Right renal pelvis (tissue), 4 donors: Measurements from ENCODE around the gene FAM180A. TPM values are rescaled to one million over a fixed set of nuclear protein-coding genes. Genes with fewer than 3 reads are reported as not detected.
"Not testable (repeated sequence)": the region's sequence is repeated elsewhere in the genome, so short reads cannot be mapped to it uniquely, and the experiment has no call there.

ENCODE experiments used
- DNase-seq, 4 donors: peaks; one replicate each; pipeline ENCODE4 v3.0.0-alpha.2; 2013; ENCODE audit warnings: low read depth in 4 of 4, low spot score in 3 of 4, missing footprints in 1 of 4
- polyA plus RNA-seq, 4 donors: library from polyadenylated mRNA; unstranded; fragments of 120-200 nt; gene quantifications; one replicate each; pipeline ENCODE4 v1.2.1, GENCODE V29; 2013; ENCODE audit not compliant: insufficient read length in 4 of 4

FAM180A gene
- under 1 TPM in 1 of 4 donors, not detected in 3; 0.06 TPM for polyA plus RNA-seq

- DNase-seq, result no peak
Measured at GRCh38 chr7:135748770-135749169, at the start of gene FAM180A. TSS of gene FAM180A (minus strand) at chr7:135748813. CDS start at chr7:135748580, 233 bp downstream.

GRCh38 chr7:135798095-135798494 is 49.5 kb upstream of the FAM180A start:
- DNase-seq, result no peak

- DNase-seq, result no peak
Measured at GRCh38 chr7:135795846-135796570, 47.4 kb upstream of the FAM180A start.

- no peak for DNase-seq
Measured at GRCh38 chr7:135793841-135794240, 45.2 kb upstream of the FAM180A start.

GRCh38 chr7:135792866-135793265 is 44.3 kb upstream of the FAM180A start:
- no peak for DNase-seq

- no peak for DNase-seq
Measured at GRCh38 chr7:135792363-135792668, 43.7 kb upstream of the FAM180A start.

GRCh38 chr7:135791543-135792362 is 43.1 kb upstream of the FAM180A start:
- no peak for DNase-seq

GRCh38 chr7:135790371-135790977 is 41.9 kb upstream of the FAM180A start:
- no peak for DNase-seq

GRCh38 chr7:135789956-135790355 is 41.3 kb upstream of the FAM180A start:
- no peak for DNase-seq

- DNase-seq, result no peak
Measured at GRCh38 chr7:135789431-135789830, 40.8 kb upstream of the FAM180A start.

- no peak for DNase-seq
Measured at GRCh38 chr7:135786911-135787310, 38.3 kb upstream of the FAM180A start.

GRCh38 chr7:135785065-135785464 is 36.5 kb upstream of the FAM180A start:
- DNase-seq, result no peak

- DNase-seq, result no peak
Measured at GRCh38 chr7:135784013-135784412, 35.4 kb upstream of the FAM180A start.

- DNase-seq, result no peak
Measured at GRCh38 chr7:135782801-135783200, 34.2 kb upstream of the FAM180A start.

- DNase-seq, result no peak
Measured at GRCh38 chr7:135782377-135782776, 33.8 kb upstream of the FAM180A start.

GRCh38 chr7:135777626-135778398 is 29.2 kb upstream of the FAM180A start:
- DNase-seq, result no peak

GRCh38 chr7:135775915-135776314 is 27.3 kb upstream of the FAM180A start:
- not testable (repeated sequence) for DNase-seq

- no peak for DNase-seq
Measured at GRCh38 chr7:135775230-135775629, 26.6 kb upstream of the FAM180A start.

- no peak for DNase-seq
Measured at GRCh38 chr7:135774284-135774683, 25.7 kb upstream of the FAM180A start.

GRCh38 chr7:135773464-135773863 is 24.9 kb upstream of the FAM180A start:
- no peak for DNase-seq
